ENCODE data around the gene COL6A2.

COL6A2 gene

GRCh38 chr21:46153247-46154154 is 55.6 kb downstream of the COL6A2 start:
- peak in 26 of 56 donors; percentile 3 to 66 (median 32) for DNase-seq

- DNase-seq, result no peak
Observed at GRCh38 chr21:46154155-46154954, 56.4 kb downstream of the COL6A2 start.

- DNase-seq, result no peak
Observed at GRCh38 chr21:46154955-46155513, 57.1 kb downstream of the COL6A2 start.

DNA sequence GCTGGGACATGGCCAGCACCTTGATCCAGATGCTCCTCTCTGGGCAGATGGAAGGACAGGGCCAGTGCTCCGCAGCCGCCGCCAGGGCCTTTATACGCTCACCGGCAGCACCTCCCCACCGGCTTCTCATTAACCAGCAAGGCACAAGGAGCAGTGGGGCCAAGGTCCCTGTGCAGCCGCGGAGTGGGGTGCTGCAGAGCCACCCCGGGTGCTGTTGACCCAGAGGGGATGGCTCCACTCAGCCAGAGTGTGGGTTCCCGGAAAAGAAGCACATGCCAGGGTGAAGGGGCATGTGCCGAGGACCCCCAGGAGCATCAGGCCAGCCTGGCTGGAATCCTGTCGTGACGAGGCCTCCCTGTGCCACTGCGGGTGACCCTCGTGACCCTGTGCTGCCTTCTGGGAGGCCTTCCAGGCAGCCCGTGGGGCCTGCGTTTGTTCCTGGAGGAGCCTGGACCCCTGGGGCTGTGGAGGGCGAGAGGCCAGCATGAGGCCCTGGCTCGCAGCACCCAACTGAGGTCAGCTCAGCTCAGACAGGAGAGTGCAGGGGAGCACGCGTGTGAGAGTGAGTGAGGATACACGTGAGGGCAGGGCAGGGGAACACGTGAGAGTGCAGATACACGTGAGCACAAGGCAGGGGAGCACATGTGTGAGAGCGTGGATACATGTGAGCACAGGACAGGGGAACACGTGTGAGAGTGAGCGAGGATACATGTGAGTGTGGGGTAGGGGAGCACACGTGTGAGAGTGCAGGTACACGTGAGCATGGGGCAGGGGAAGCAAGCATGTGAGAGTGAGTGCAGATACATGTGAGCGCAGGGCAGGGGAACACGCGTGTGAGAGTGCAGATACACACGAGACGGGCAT is 57.8 kb downstream of the COL6A2 start, which contains the start of gene FTCD:
Gene FTCD (minus strand): TSS at position 66 of the 864 bp plus-strand sequence. CDS start 56 bp downstream, at position 10.
- DNase-seq, result no peak

DNA sequence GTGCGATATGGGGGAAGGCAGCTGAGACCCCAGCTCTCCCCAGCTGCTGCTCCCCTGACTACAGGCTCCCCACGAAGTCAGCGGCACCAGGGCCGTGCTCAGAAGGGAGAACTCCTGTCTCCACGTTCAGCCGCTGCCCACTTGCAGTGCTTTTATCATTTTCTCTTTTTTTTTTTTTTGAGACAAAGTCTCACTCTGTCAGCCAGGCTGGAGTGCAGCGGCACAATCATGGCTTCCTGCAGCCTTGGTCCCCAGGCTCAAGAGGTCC is 58.4 kb downstream of the COL6A2 start:
- DNase-seq, result no peak

DNA sequence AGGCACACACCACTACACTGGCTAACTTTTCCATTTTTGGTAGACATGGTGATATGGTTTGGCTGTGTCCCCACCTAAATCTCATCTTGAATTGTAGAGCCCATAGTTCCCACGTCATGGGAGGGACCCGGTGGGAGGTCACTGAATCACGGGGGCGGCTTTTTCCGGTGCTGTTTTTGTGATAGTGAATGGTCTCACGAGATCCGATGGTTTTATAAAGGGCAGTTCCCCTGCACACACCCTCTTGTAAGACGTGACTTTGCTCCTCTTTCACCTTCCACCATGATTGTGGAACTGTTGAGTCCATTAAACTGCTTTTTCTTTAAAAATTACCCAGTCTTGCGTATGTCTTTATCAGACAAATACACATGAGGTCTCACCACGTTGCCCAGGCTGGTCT is 58.8 kb downstream of the COL6A2 start:
- DNase-seq, result no peak

DNA sequence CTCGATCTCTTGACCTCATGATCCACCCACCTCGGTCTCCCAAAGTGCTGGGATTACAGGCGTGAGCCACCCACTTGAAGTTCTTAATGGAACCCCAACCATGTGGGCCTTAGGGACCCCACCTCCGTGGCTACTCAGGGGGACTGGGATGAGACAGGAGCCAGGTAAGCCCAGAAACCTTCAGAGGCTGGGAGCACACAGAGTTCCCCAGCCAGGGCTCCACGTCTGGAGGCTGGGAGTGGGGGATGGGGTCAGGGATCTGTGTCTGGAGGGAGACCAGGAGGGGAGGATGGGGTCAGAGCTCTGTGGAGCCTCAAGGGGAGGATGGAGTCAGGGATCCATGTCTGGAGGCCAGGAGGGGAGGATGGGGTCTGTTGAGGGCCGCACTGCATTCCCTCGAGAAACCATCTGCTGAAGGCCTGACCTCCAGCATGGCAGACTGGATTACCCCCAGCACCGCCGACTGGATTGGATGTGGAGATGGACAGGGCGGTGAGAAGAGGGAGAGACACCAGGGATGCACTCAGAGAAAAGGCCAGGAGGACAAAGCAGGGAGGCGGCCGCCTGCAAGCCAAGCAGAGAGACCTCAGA is 59.6 kb downstream of the COL6A2 start:
- DNase-seq, result no peak

DNA sequence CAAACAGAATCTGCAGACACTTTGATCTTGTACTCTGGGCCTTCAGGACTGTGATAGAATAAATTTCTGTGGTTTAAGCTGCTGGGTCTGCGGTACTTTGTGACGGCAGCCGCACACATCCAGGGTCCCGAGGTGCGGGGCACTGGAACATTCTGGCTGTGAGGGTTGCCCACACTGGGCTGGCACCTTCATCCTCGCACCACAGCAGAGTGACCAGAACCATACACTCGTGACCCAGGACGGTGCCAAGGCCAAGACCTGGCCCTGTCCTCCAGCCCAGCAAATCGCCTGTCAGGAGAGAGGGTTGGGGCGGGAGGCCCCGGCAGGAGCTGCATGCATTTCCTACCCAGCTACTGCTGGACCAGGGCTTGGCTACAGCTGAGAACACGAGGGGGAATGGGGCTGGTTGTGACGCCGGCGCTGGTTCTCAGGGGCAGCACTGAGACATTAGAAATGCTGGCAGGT is 60.1 kb downstream of the COL6A2 start:
- no peak for DNase-seq

DNA sequence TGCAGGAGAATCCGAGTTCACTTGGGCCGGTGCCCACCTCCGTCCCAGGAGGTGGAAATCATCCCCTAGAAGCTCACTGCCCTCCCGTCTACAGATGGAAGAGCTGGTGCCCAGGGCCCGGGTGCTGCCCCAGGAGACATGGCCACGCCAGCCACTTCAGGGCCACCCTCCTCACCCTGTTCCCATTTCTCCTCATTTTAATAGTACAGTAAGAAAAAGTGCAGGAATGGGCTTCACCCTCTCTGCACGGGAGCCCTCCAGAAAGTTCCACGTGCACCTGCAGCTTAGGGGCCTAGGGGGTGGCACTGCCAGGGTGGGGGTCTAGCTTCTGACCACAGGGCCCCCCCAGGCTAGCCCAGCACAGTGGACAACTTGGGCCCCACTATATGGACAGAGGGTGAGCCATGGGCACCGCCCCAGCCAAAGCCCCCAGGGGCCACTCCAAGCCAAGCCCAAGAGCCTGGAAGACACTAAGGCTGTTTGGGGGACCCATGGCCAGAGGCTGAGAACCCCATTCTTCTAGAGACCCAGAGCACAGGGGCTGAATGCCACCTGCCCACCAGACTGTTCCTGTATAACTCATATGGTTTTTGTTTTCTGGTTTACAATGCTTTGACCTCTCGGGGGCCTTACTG is 60.9 kb downstream of the COL6A2 start:
- no peak for DNase-seq

GRCh38 chr21:46159390-46159789 is 61.5 kb downstream of the COL6A2 start:
- no peak for DNase-seq

DNA sequence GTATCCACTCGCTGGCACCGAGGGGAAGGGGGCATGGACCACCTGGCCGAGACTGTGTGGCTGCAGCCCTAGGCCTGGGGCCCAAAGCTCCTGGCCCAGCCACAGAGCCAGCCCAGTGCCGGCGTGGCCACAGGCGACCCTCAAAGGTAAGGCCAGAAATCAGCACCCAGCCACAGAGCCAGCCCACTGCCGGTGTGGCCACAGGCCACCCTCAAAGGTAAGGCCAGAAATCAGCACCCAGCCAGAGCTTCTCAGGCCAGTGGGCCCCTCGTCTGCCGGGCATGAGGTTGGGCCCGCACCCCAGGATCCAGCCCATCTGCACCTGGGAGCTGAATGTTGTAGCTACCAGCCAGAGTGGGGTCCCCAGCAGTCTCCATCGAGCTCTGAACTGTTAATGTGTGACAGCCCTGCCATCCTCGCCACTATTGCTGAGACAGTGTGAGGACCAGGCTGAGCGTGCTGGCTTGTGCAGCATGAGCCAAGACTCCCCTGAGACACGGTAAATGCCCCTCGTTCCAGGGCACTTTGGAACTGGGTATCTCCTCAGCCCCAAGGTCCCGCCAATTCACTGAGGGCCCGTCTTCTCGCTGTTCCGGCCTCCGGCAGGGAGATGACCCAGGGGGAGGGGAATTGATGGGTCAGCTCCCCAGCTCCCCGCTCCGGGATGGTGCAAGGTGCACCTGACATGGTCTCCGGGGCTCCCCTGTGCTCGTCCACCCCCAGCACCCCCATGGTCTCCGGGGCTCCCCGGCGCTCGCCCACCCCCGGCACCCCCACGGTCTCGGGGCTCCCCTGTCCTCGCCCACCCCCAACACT is 62.1 kb downstream of the COL6A2 start:
- no peak for DNase-seq

DNA sequence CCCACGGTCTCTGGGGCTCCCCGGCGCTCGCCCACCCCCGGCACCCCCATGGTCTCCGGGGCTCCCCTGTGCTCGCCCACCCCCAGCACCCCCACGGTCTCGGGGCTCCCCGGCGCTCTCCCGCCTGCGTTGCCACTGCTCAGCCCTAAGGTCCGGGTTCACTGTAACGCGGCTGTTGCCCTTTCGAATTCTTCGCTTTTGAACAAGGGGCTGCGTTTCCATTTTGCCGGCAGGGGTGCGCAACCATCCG is 62.7 kb downstream of the COL6A2 start:
- DNase-seq, result no peak

- DNase-seq, result no peak
Observed at GRCh38 chr21:46160907-46161632, 63.2 kb downstream of the COL6A2 start.

GRCh38 chr21:46161633-46162592 is 64.0 kb downstream of the COL6A2 start:
- DNase-seq, result no peak

DNA sequence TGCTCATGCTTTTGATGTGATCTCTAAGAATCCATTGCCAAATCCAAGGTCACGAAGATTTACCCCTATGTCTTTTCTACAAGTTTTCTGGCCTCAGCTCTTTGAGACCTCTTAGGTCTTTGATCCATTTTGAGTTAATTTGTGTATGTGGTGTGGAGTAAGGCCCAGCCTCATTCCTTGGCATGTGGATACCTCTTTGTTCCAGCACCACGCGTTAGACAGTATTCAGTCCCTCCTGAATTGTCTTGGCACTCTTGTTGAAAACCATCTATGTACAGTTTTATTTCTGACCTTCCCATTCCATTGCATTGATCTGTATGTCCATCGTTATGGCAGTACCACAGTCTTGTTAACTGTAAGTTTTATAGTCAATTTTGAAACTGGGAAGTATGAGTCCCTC is 65.5 kb downstream of the COL6A2 start:
- no peak for DNase-seq

GRCh38 chr21:46165098-46165497 is 67.2 kb downstream of the COL6A2 start:
- no peak for DNase-seq

DNA sequence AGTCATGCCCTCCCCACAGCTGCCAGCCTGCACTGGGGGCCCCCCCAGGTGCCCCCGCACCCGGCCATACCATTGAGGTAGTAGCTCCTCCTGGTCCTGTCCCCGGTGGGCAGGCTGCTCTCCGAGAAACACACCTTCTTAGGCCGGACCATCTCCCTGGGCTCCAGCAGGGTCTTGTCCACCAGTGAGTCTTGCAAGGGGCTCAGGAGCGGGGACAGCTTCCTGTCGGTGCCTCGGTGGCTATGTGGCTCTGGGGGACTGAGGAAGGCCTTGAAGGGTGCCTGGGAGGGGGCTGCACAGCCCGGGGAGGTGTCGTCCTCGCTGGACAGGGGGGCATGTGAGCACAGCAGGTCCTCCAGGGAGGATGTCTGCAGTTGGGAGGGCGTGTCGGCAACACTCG is 70.3 kb downstream of the COL6A2 start:
- no peak for DNase-seq
